Uterus (tissue), 4 donors: ENCODE data around the gene GALNT4. TPM values are rescaled to one million over a fixed set of nuclear protein-coding genes. Genes with fewer than 3 reads are reported as not detected.

Experiments
- DNase-seq, 2 donors: peaks; one replicate each; pipeline ENCODE4 v3.0.0-alpha.2; 2019 to 2020
- H3K27ac ChIP-seq, 2 donors: fragments of 200-600 bp; sonication (generic); 1 replicate in 1 of 2; 2 replicates in 1 of 2; pipeline ENCODE4 v1.5.1; 2016 to 2018
- H3K27me3 ChIP-seq, 2 donors: fragments of 200-600 bp; sonication (generic); one replicate each; pipeline ENCODE4 v1.5.1; 2018 to 2019; ENCODE audit warnings: control low read depth in 1 of 2
- H3K36me3 ChIP-seq, 2 donors: fragments of 200-600 bp; sonication (generic); one replicate each; pipeline ENCODE4 v1.5.1; 2019; ENCODE audit warnings: control low read depth in 1 of 2
- H3K4me1 ChIP-seq, 2 donors: fragments of 200-600 bp; sonication (generic); one replicate each; pipeline ENCODE4 v1.5.1; 2018 to 2019; ENCODE audit warnings: control low read depth in 1 of 2
- H3K4me3 ChIP-seq, 2 donors: fragments of 200-600 bp; sonication (generic); 1 replicate in 1 of 2; 2 replicates in 1 of 2; pipeline ENCODE4 v1.5.1; 2018 to 2019; ENCODE audit warnings: mild to moderate bottlenecking in 1 of 2
- H3K9me3 ChIP-seq, 2 donors: fragments of 200-600 bp; sonication (generic); one replicate each; pipeline ENCODE4 v1.5.1; 2019; ENCODE audit warnings: control low read depth in 1 of 2
- CTCF ChIP-seq, 4 experiments: fragments of 200-600 bp in 2 of 4; fragments of 450-650 bp in 2 of 4; sonication (generic) in 2 of 4; IDR thresholded peaks; one replicate each; pipeline ENCODE4 v1.5.1; 2016 to 2019; ENCODE audit warnings: antibody characterized with exemption in 4 of 4, mild to moderate bottlenecking in 2 of 4, moderate library complexity in 1 of 4
- POLR2A ChIP-seq, 2 donors: fragments of 450-650 bp; IDR thresholded peaks; one replicate each; pipeline ENCODE4 v1.6.1; 2016; ENCODE audit warnings: antibody characterized with exemption in 2 of 2, mild to moderate bottlenecking in 1 of 2, moderate library complexity in 1 of 2
- intact Hi-C: fragments of 100-400 bp; cut with DNase I; formaldehyde crosslinking; loops from one replicate; pipeline ENCODE4 v1.15.1; 2023; ENCODE audit warnings: low total_unique reads
- total RNA-seq, 4 donors: library from RNA; depleted of rRNA in 3 of 4; stranded (reverse); fragments of >200 nt in 3 of 4; gene quantifications; one replicate each; pipeline versions ENCODE4 v1.1.0 to v1.2.4, GENCODE V29; 2014 to 2023
- donor health status: DM: yes; HTN: yes; CAD: no.

The GALNT4 gene
- total RNA-seq, 4 donors from 2014 or later: 1.5 to 27.0 (median 3.7) TPM

GRCh38 chr12:89552376-89552775 lies 27.8 kb upstream of the GALNT4 start:
- Histone ChIP-seq H3K4me1 (no peaks in the 10 kb centered on the region), H3K27ac (no peak overlapping the region), H3K27me3 (no peaks in the 10 kb centered on the region), H3K9me3 (no peaks in the 10 kb centered on the region), H3K4me3 (no peak overlapping the region), H3K36me3 (no peaks in the 10 kb centered on the region)
- TF ChIP-seq CTCF (IDR thresholded peaks at IDR 0.05): no peak
- TF ChIP-seq POLR2A (IDR thresholded peaks at IDR 0.05): no peak
- DNase-seq: no peak
- intact Hi-C loops: no loop called here

- Histone ChIP-seq H3K36me3 (no peaks in the 10 kb centered on the region), H3K27me3 (no peaks in the 10 kb centered on the region), H3K9me3 (no peaks in the 10 kb centered on the region), H3K4me3 (no peak overlapping the region), H3K4me1 (no peaks in the 10 kb centered on the region), H3K27ac (no peak overlapping the region)
- no peak for DNase-seq
- intact Hi-C loops: no loop called here
- no peak for TF ChIP-seq POLR2A (IDR thresholded peaks at IDR 0.05)
- TF ChIP-seq CTCF (IDR thresholded peaks at IDR 0.05): no peak
These were observed 27.2 kb upstream of the GALNT4 start for GRCh38 chr12:89551747-89552146.

GRCh38 chr12:89547101-89547500 lies 22.5 kb upstream of the GALNT4 start:
- intact Hi-C loops: no loop called here

GRCh38 chr12:89546151-89546550 lies 21.6 kb upstream of the GALNT4 start:
- no peaks in the 10 kb centered on the region for H3K4me1 ChIP-seq
- no peaks in the 10 kb centered on the region for H3K9me3 ChIP-seq
- no peaks in the 10 kb centered on the region for H3K27me3 ChIP-seq
- H3K36me3 ChIP-seq: no peaks in the 10 kb centered on the region
- intact Hi-C loops: no loop called here
- TF ChIP-seq CTCF (IDR thresholded peaks at IDR 0.05): no peak
- TF ChIP-seq POLR2A (IDR thresholded peaks at IDR 0.05): no peak
- H3K27ac ChIP-seq: no peak overlapping the region
- no peak for DNase-seq
- no peak overlapping the region for H3K4me3 ChIP-seq

More at GRCh38 chr12:89547101-89547500, 22.5 kb upstream of the GALNT4 start:
- no peak overlapping the region for H3K4me3 ChIP-seq
- H3K4me1 ChIP-seq: no peaks in the 10 kb centered on the region
- no peak for DNase-seq
- no peaks in the 10 kb centered on the region for H3K9me3 ChIP-seq
- H3K27ac ChIP-seq: no peak overlapping the region
- TF ChIP-seq CTCF (IDR thresholded peaks at IDR 0.05) (no peak), POLR2A (IDR thresholded peaks at IDR 0.05) (no peak)
- no peaks in the 10 kb centered on the region for H3K36me3 ChIP-seq
- no peaks in the 10 kb centered on the region for H3K27me3 ChIP-seq

- no peaks in the 10 kb centered on the region for H3K27me3 ChIP-seq
- no peak overlapping the region for H3K27ac ChIP-seq
- H3K4me3 ChIP-seq: no peak overlapping the region
- H3K4me1 ChIP-seq: no peaks in the 10 kb centered on the region
- peak in 1 of 2 donors; percentile 32 for DNase-seq
- H3K9me3 ChIP-seq: no peaks in the 10 kb centered on the region
- no peak for TF ChIP-seq CTCF (IDR thresholded peaks at IDR 0.05)
- intact Hi-C loops: no loop called here
- no peaks in the 10 kb centered on the region for H3K36me3 ChIP-seq
These were observed 20.1 kb upstream of the GALNT4 start for GRCh38 chr12:89544681-89545184.
